Stimulated activated CD4-positive, alpha-beta T cell treated with anti-CD3 and anti-CD28 coated beads, Interleukin-2, amount 100 ng/mL, for 24 hours (primary cell): Measurements from ENCODE around the gene CDC40.

Experiments used
- DNase-seq, 2 donors: peaks; one replicate each; pipeline ENCODE4 v3.0.0-alpha.2; 2020

Gene CDC40

GRCh38 chr6:110180228-110181008 is at the start of gene CDC40:
Gene CDC40, plus strand, starts transcription at chr6:110180427. Its CDS starts 18 bp downstream, at chr6:110180445.
- peak; percentile 48 to 62 for DNase-seq

- no peak for DNase-seq
Observed at GRCh38 chr6:110137924-110138887, 42.0 kb upstream of the CDC40 start.

GRCh38 chr6:110139052-110139451 is 41.2 kb upstream of the CDC40 start:
- DNase-seq = no peak

DNA sequence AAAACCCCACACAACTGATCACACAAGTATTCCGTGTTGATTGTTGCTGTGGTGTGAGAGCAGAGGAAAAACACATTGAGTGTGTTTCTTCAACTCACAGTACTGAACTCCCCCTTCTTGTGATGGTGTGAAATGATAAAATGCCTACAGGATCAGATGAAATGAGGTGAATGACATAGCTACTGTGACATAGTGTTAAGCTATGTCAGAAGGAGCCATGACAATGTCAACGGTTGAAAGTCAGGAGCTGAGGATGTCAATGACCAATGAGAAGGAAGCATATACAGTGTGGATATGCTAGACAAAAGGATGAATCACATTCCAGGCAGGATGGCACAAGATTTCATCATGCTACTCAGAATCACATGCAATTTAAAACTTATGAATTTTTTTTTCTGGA is 39.6 kb upstream of the CDC40 start:
- DNase-seq = no peak

DNA sequence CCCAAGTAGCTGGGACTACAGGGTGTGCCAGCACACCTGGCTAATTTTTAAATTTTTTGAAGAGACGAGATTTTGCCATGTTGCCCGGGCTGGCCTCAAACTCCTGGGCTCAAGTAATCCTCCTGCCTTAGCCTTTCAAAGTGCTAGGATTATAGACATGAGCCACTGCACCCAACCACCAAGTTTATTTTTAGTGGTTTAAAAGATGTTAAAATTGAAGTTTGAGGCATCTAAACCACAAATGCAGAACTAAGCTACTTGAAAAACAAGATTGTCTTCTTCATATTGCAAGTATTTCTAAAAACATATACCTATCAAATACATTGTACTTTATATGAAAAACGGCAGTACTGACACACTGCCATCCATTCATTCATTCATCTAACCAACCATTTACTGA is 32.4 kb upstream of the CDC40 start:
- no peak for DNase-seq

GRCh38 chr6:110158479-110158878 is 21.7 kb upstream of the CDC40 start:
- no peak for DNase-seq

DNA sequence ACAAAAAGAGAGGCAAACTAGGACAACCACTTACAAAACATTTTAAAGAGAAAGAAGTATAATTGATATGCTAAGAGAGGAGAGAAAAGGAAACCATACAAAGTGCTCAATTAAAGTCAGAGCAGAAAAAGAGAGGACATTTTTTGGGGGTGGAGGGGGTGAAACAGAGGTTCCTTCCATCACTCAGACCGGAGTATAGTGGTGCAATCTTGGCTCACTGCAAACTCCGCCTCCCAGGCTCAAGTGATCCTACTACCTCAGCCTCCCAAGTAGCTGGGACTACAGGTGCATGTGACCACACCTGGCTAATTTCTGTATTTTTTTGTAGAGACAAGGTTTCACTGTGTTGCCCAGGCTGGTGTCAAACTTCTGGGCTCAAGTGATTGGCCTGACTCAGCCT is 10.1 kb upstream of the CDC40 start:
- no peak for DNase-seq

DNA sequence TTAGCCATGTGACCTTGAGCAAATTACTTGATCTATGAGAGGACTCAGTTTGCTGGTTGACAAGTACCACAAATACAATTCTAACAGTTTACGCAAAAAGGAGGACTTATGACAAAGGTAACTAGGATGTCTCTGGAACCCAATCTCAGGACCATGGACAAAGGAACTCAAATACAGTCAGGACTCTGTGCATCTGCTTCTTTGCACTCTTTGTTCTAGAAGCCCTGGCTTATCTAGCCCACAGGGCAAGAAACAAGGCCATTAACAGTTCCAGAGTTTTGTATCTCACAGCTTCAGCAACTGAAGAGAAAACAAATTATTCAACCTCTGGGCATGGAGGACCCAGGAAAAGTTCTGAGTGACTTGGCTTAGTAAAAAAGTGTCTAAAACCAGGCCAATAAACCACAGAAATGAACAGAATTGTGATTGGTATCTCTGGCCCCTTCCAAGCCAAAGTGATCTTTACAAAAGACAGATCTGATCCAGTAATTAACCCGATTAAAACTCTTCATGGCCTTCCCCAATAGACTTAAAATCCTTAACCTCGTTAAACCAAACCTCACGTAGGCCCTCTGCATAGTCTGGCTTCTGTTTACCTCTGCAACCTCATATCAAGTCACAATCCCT is 6.6 kb upstream of the CDC40 start:
- DNase-seq = no peak

GRCh38 chr6:110178626-110179405 is 1.4 kb upstream of the CDC40 start:
- peak; percentile 56 to 64 for DNase-seq

DNA sequence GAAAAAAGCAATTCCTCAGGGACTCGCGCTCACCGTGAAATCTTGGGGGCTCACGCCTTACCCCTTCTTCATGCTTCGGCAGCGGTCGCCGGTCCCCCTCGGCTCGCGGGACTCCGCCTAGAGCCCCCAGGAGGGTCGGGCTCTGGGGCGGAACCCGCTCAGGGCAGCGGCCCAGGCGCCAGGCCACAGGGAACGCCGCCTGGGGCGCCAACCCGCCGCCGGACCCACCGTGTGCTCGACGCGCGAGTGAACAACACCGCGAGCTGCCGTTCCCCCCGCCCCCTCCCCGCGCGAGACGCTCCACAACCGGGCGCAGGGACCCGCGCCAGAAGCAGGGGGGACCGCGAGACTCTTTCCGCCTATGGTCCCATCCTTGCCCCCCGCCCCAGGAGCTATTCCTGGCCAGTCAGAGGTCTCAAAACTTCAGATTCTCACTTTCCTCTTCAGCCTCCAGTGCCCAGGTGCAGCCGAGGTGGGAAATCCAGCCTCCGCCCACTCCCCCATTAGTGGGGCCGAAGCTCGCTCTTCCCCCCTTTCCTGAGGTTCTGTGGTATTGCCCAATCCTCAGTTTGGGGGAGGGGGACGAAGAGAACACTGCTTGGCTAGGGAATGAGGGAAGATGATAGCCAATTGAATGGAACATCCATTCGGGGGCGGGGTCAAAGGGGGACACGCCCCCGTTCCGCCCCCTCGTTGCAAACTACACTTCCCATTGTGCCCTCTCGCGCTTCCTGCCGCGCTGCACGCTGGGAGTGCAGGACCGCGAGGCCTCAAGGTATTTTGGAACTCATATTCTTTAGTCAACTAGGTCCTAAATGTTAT is 610 bp upstream of the CDC40 start, which contains the start of gene WASF1:
Gene WASF1 (minus strand): TSS at position 265 of the 822 bp plus-strand sequence. CDS start 52,069 bp downstream, outside the sequence.
- DNase-seq = peak; percentile 89 to 92

GRCh38 chr6:110181131-110182030 is 1.2 kb downstream of the CDC40 start:
- peak in 1 of 2 donors; percentile 3 for DNase-seq

- DNase-seq = no peak
Observed at GRCh38 chr6:110183292-110183885, 3.2 kb downstream of the CDC40 start.

GRCh38 chr6:110185879-110186278 is 5.7 kb downstream of the CDC40 start:
- no peak for DNase-seq

DNA sequence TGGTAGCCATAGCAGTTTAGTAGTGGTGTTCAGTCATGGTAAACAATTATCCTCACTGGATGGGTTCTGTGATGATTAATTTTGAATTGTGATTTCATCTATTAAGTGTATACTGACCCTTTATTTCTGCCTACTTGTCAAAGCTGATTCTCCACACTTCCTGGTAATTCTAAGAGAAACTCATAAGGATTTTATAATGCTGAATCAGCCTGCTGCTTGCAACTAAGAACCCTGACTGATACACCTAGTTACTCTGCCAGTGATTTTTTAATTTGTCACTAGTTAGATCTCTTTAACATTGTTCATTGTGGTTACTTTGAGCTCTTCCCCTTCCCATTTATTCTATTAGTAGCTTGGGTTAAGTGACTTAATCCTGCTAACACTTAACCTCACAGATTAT is 8.6 kb downstream of the CDC40 start:
- DNase-seq = no peak

DNA sequence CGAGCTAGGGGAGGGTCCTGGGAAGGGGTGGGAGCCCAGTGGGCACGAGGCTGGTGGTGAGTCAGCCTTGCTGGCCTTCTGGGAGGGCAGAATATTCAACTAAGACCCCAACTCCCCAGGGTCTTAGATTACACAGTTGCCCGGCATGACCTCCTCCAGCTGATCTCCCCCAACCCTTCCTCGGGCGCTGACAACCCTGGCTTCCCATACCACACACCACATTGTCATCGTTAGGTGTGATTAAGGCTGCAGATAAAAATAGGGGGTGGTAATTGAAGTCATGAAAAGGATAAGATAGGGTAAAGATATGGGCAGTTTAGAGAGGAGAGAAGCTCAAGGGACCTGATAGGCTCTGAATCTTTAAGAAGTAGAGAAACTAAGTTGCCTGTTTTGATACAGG is 10.5 kb downstream of the CDC40 start:
- no peak for DNase-seq

- no peak for DNase-seq
Observed at GRCh38 chr6:110191477-110191876, 11.2 kb downstream of the CDC40 start.

DNA sequence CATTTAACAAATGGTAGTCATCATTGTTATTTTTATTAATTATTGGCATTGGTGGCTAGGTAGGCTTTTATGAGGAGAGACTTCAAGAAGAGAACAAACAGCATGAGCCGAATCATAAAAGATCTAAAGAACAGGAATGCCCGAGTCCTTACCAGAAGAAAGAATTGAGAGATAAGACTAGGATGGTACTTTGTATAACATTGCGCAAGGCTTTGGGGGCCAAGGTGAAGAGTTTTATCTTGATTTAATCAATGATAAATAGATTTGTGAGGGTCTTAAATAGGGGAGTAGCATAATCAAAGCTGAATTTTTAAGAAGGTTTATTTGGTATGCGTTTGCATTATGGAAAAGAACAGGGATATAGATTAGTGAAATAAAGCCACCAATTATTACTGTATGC is 15.4 kb downstream of the CDC40 start:
- DNase-seq = no peak

DNA sequence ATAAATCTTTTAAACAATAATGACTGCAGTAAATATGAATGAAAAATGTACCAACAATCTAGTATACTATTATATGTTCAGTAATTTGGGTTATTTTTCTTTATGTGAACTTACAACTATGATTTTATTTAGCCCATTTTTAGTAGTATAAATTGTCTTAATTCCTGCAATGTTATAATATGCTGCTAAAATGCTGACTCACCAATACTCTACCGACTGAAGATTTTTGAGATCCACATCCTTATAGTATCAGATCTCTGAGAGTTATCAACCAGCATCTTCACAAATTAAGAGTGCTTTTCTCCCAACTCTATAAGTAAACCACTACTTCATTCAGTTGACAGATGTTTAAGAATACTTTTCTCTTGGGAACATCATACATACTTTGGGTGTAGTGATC is 16.6 kb downstream of the CDC40 start:
- no peak for DNase-seq

- no peak for DNase-seq
Observed at GRCh38 chr6:110198561-110198960, 18.3 kb downstream of the CDC40 start.
